Karpas-422 (cell line): ENCODE results near the gene FYB1. TPM values are rescaled to one million over a fixed set of nuclear protein-coding genes. Genes with fewer than 3 reads are reported as not detected.

Experiments
- DNase-seq: peaks from one replicate; pipeline ENCODE4 v3.0.0-alpha.2; 2015
- H2AFZ ChIP-seq: fragments of 200-600 bp; sonication (generic); 2 replicates; pipeline ENCODE4 v1.6.1; 2014; ENCODE audit warnings: antibody characterized with exemption, low read length, mixed read lengths
- H3K27ac ChIP-seq: fragments of 200-600 bp; sonication (generic); 2 replicates; pipeline ENCODE4 v1.5.1; 2014; ENCODE audit warnings: mild to moderate bottlenecking, low read length, moderate library complexity
- H3K27me3 ChIP-seq: fragments of 200-600 bp; sonication (generic); 2 replicates; pipeline ENCODE4 v1.6.1; 2014; ENCODE audit warnings: low read length, mixed read lengths
- H3K36me3 ChIP-seq: fragments of 200-600 bp; sonication (generic); 2 replicates; pipeline ENCODE4 v1.6.1; 2014; ENCODE audit warnings: low read length, mixed read lengths; ENCODE audit not compliant: insufficient read depth
- H3K4me1 ChIP-seq: fragments of 200-600 bp; sonication (generic); 2 replicates; pipeline ENCODE4 v1.6.1; 2014; ENCODE audit warnings: mild to moderate bottlenecking, low read length, mixed read lengths
- H3K4me2 ChIP-seq: fragments of 200-600 bp; sonication (generic); 2 replicates; pipeline ENCODE4 v1.6.1; 2014; ENCODE audit warnings: low read length, low read depth, mild to moderate bottlenecking; ENCODE audit not compliant: poor library complexity, severe bottlenecking
- H3K4me3 ChIP-seq: fragments of 200-600 bp; sonication (generic); 2 replicates; pipeline ENCODE4 v1.5.1; 2014; ENCODE audit warnings: mild to moderate bottlenecking, antibody characterized with exemption, low read length, mixed read lengths
- H3K79me2 ChIP-seq: fragments of 200-600 bp; sonication (generic); 2 replicates; pipeline ENCODE4 v1.6.1; 2014; ENCODE audit warnings: mild to moderate bottlenecking, low read length, mixed read lengths
- H3K9ac ChIP-seq: fragments of 200-600 bp; sonication (generic); 2 replicates; pipeline ENCODE4 v1.6.0; 2014; ENCODE audit warnings: low read length
- H3K9me2 ChIP-seq: fragments of 200-600 bp; sonication (generic), shearing (Covaris generic); replicated peaks from 2 replicates; pipeline ENCODE4 v1.6.0; 2014; ENCODE audit warnings: mild to moderate bottlenecking, low read length, moderate library complexity; ENCODE audit not compliant: insufficient read depth
- H3K9me3 ChIP-seq: fragments of 300-700, 200-600 bp; sonication (generic); 2 replicates; pipeline ENCODE4 v1.6.1; 2014; ENCODE audit warnings: low read length, mixed read lengths
- H4K20me1 ChIP-seq: fragments of 200-600 bp; sonication (generic); 2 replicates; pipeline ENCODE4 v1.6.1; 2014; ENCODE audit warnings: mild to moderate bottlenecking, antibody characterized with exemption, low read length, low read depth; ENCODE audit not compliant: insufficient read depth
- total RNA-seq: library from RNA; depleted of rRNA; stranded (reverse); fragments of >200 nt; shearing (Covaris generic); gene quantifications from 2 replicates; pipeline ENCODE4 v1.2.3, GENCODE V29; 2014; ENCODE audit warnings: low replicate concordance

The FYB1 gene
- total RNA-seq, 1 experiment from 2014 or later, result 2.8 TPM

GRCh38 chr5:39215857-39216256 is 3.5 kb downstream of the FYB1 start:
- Histone ChIP-seq H3K27me3 (no peaks in the 10 kb centered on the region), H3K9me2 (no peaks in the 10 kb centered on the region), H3K4me3 (no peak overlapping the region), H3K27ac (no peak overlapping the region), H3K36me3 (no peaks in the 10 kb centered on the region), H2AFZ (no peak overlapping the region), H3K4me1 (no peaks in the 10 kb centered on the region), H3K4me2 (no peak overlapping the region), H3K9ac (no peak overlapping the region), H3K79me2 (no peaks in the 10 kb centered on the region), H4K20me1 (no peaks in the 10 kb centered on the region), H3K9me3 (no peaks in the 10 kb centered on the region)
- DNase-seq, result no peak

- H3K9me2 ChIP-seq, result no peaks in the 10 kb centered on the region
- no peaks in the 10 kb centered on the region for H4K20me1 ChIP-seq
- no peak overlapping the region for H3K4me2 ChIP-seq
- H3K27me3 ChIP-seq, result no peaks in the 10 kb centered on the region
- no peak for DNase-seq
- H3K9me3 ChIP-seq, result no peaks in the 10 kb centered on the region
- no peak overlapping the region for H3K4me3 ChIP-seq
- H2AFZ ChIP-seq, result no peak overlapping the region
- H3K4me1 ChIP-seq, result no peaks in the 10 kb centered on the region
- H3K9ac ChIP-seq, result no peak overlapping the region
- no peaks in the 10 kb centered on the region for H3K79me2 ChIP-seq
- H3K27ac ChIP-seq, result no peak overlapping the region
- no peaks in the 10 kb centered on the region for H3K36me3 ChIP-seq
These were observed 4.3 kb downstream of the FYB1 start for GRCh38 chr5:39214912-39215709.

- no peak overlapping the region for H3K4me3 ChIP-seq
- H3K36me3 ChIP-seq, result no peaks in the 10 kb centered on the region
- H4K20me1 ChIP-seq, result no peaks in the 10 kb centered on the region
- no peaks in the 10 kb centered on the region for H3K79me2 ChIP-seq
- no peaks in the 10 kb centered on the region for H3K9me3 ChIP-seq
- no peak overlapping the region for H2AFZ ChIP-seq
- no peak overlapping the region for H3K4me2 ChIP-seq
- H3K9me2 ChIP-seq, result no peaks in the 10 kb centered on the region
- no peak for DNase-seq
- no peaks in the 10 kb centered on the region for H3K4me1 ChIP-seq
- H3K27me3 ChIP-seq, result no peaks in the 10 kb centered on the region
- no peak overlapping the region for H3K9ac ChIP-seq
- H3K27ac ChIP-seq, result no peak overlapping the region
These were observed 5.7 kb downstream of the FYB1 start for GRCh38 chr5:39213447-39214207.

GRCh38 chr5:39211773-39212172 is 7.6 kb downstream of the FYB1 start:
- no peaks in the 10 kb centered on the region for H3K4me1 ChIP-seq
- no peak overlapping the region for H3K27ac ChIP-seq
- H3K4me2 ChIP-seq, result no peak overlapping the region
- H3K79me2 ChIP-seq, result no peaks in the 10 kb centered on the region
- no peaks in the 10 kb centered on the region for H3K36me3 ChIP-seq
- no peaks in the 10 kb centered on the region for H4K20me1 ChIP-seq
- H3K9me3 ChIP-seq, result no peaks in the 10 kb centered on the region
- no peak overlapping the region for H2AFZ ChIP-seq
- H3K27me3 ChIP-seq, result no peaks in the 10 kb centered on the region
- H3K9ac ChIP-seq, result no peak overlapping the region
- no peak for DNase-seq
- no peak overlapping the region for H3K4me3 ChIP-seq
- H3K9me2 ChIP-seq, result no peaks in the 10 kb centered on the region

- H3K4me3 ChIP-seq, result no peak overlapping the region
- H4K20me1 ChIP-seq, result no peaks in the 10 kb centered on the region
- no peaks in the 10 kb centered on the region for H3K36me3 ChIP-seq
- no peak overlapping the region for H2AFZ ChIP-seq
- H3K9me2 ChIP-seq, result no peaks in the 10 kb centered on the region
- H3K27me3 ChIP-seq, result no peaks in the 10 kb centered on the region
- H3K4me2 ChIP-seq, result no peak overlapping the region
- no peaks in the 10 kb centered on the region for H3K79me2 ChIP-seq
- H3K4me1 ChIP-seq, result no peaks in the 10 kb centered on the region
- no peak overlapping the region for H3K9ac ChIP-seq
- H3K9me3 ChIP-seq, result no peaks in the 10 kb centered on the region
- no peak for DNase-seq
- H3K27ac ChIP-seq, result no peak overlapping the region
These were observed 9.4 kb downstream of the FYB1 start for GRCh38 chr5:39209924-39210323.

- Histone ChIP-seq H2AFZ (no peak overlapping the region), H3K9me2 (no peaks in the 10 kb centered on the region), H3K27ac (no peak overlapping the region), H3K79me2 (no peaks in the 10 kb centered on the region), H3K4me3 (no peak overlapping the region), H3K4me1 (no peaks in the 10 kb centered on the region), H3K27me3 (no peaks in the 10 kb centered on the region), H3K36me3 (no peaks in the 10 kb centered on the region), H3K4me2 (no peak overlapping the region), H3K9me3 (no peaks in the 10 kb centered on the region), H4K20me1 (no peaks in the 10 kb centered on the region), H3K9ac (no peak overlapping the region)
- DNase-seq, result no peak
These were observed 10.9 kb downstream of the FYB1 start for GRCh38 chr5:39208471-39208870.

- Histone ChIP-seq H3K4me3 (no peak overlapping the region), H3K27ac (no peak overlapping the region), H3K4me1 (peaks cover 3% of the 10 kb centered on the region; the same call in 1 of the 2 replicates), H3K4me2 (no peak overlapping the region), H4K20me1 (no peaks in the 10 kb centered on the region), H3K9me2 (no peaks in the 10 kb centered on the region), H3K9me3 (no peaks in the 10 kb centered on the region), H3K79me2 (no peaks in the 10 kb centered on the region), H3K9ac (no peak overlapping the region), H2AFZ (no peak overlapping the region), H3K36me3 (no peaks in the 10 kb centered on the region), H3K27me3 (no peaks in the 10 kb centered on the region)
- DNase-seq, result no peak
These were observed 11.9 kb downstream of the FYB1 start for GRCh38 chr5:39207345-39208045.
